Glomerular endothelial cell (primary cell): Measurements from ENCODE around the gene JAKMIP1. TPM values are rescaled to one million over a fixed set of nuclear protein-coding genes. Genes with fewer than 3 reads are reported as not detected.
"Not testable (repeated sequence)": the region's sequence is repeated elsewhere in the genome, so short reads cannot be mapped to it uniquely, and the experiment has no call there.

Experiments used
- DNase-seq: peaks from one replicate; pipeline ENCODE4 v3.0.0-alpha.2; 2011; ENCODE audit warnings: low read depth, low spot score; ENCODE audit errors: extremely low read depth
- total RNA-seq: library from RNA; depleted of rRNA; stranded (reverse); fragments of >200 nt; gene quantifications from 2 replicates; pipeline ENCODE4 v1.2.3, GENCODE V29; 2015

The JAKMIP1 gene
- total RNA-seq, 1 donor from 2014 or later: not detected

DNA sequence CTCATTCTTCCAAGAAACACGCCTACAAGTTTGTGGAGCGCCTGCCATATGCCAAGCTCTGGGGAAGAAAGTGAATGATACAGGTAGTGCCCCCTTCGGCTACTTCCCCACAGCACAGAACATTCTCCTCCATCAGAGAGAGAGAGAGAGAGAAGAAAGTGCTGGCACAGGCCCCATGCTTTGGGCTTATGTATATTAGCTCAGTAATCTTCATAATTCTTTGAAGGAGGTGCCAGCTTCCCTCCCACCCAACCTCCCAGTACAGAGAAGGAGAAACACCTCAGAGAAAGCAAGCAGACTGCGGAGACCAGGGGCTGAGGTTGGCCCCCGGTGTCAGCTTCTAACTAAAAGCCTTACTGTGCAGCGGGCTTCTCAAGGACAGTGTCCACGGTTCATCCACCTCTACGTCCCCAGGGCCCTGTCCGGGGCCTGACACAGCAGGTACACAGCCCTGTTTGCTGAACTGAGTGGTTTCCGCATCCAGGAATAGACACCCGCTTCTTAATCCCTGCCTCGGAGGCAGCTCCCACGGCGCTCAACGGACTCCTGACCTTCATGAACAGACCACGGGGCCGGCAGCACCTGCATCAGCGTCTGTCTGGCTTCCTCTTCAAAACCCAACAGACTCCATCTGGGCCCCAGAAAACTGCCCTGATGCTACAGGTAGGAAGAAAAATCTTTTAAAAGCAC lies 50.2 kb downstream of the JAKMIP1 start:
- DNase-seq: no peak

GRCh38 chr4:6148506-6149205 lies 51.7 kb downstream of the JAKMIP1 start:
- no peak for DNase-seq

- DNase-seq: no peak
Measured at GRCh38 chr4:6147441-6147840, 52.9 kb downstream of the JAKMIP1 start.

GRCh38 chr4:6143603-6144181 lies 56.7 kb downstream of the JAKMIP1 start:
- no peak for DNase-seq

DNA sequence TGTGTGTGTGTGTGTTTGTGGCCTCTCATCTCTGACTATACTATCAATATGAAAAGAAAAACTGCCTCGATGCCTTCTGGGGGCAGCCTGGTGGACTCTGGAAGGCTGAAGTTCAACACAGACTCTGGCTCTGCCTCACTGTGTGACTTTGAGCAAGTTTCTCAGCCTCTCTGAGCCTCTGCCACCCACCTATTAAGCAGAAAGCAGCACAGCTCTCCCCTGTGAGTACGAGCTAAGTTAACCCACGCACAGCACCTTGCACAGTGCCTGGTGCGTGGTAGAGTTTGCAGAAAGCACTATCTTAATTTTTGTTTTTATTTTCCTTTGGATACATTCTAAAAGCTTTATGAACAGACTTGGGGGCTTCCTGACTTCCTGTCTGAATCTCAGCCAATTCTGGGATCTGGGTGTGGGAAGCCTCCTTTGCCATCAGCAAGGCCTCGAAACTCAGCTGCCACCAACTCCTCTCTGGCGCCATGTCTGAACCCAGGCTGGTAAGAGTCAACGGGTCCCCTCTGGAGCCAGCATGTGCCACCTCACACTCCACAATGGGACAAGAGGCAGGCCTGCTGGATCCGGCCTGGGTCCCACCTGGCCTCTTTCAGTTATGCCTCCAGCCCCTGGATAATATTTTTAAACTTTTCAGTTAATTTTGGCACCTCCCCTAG lies 57.3 kb downstream of the JAKMIP1 start:
- no peak for DNase-seq

DNA sequence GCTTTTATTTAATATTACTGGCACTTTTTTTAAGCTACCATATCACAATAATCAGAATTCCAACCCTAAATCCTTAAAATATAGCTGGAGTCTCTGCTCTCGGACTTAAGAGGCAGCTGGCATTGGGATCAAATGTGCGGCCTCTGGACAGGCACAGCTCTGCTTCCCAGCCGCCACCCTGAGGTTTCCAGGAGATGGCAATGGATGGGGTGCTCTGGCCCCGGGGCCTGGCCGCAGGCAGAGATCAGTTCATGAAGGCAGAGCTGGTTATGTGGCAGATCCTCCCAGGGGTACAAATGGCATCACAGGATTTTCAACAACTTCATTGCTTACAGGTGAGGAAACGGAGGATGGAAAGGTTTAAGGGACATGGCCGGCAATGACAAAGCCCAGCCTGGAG lies 57.8 kb downstream of the JAKMIP1 start:
- no peak for DNase-seq

DNA sequence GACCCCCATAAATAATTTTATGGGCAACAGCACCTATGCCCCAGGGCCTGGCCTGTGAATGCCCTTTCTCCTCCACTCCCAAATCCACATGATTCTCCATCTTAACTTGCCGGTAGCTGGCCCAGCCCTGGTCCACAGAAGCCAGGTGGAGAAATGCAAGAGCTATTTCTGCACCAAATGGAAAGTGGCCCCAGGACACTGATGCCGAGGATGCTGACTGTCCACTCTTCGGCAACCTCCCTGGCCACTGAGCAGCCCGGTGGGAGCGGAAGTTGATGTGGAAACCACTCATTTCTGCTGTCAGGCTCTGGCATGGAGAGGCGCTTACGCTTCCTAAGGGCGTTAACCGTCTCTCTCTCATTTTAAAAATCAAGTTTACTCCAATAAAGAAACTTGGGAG lies 58.8 kb downstream of the JAKMIP1 start:
- no peak for DNase-seq

GRCh38 chr4:6141021-6141420 lies 59.3 kb downstream of the JAKMIP1 start:
- DNase-seq: not testable (repeated sequence)

GRCh38 chr4:6137747-6138135 lies 62.6 kb downstream of the JAKMIP1 start:
- no peak for DNase-seq

DNA sequence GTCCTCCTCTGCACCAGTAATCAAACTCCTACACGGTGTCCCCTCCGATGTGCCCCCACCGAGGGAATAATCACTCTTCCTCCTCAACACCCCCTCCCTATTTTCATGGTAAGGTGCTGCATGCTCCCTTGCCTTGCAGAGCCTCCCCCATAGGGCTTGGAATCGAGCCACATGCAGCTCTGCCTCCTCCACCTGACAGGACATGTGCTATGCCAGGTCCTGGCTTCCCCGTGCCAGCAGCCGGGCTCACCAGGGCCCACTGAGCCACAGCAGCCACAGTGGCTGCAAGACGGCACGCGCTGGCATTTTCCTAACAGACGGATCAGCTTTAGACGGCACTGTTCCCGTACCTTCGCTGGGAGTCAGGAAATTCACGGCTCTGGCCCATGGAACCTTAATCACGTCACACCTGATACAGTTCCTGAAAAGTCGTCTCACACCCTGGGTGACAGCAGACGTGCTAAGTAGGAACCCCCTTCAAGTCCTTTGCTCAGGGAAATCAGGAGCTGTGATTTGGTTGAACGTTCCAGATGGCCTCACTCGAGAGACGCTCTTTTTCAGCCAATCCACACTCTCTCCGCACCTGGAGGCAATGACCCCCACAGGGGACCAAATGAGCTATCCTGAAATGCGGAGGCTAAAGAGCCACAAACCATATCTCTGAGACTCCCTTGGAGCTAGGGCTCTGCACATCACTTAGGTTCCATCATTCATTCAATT lies 63.2 kb downstream of the JAKMIP1 start:
- DNase-seq: no peak

- DNase-seq: no peak
Measured at GRCh38 chr4:6134612-6135220, 65.6 kb downstream of the JAKMIP1 start.

DNA sequence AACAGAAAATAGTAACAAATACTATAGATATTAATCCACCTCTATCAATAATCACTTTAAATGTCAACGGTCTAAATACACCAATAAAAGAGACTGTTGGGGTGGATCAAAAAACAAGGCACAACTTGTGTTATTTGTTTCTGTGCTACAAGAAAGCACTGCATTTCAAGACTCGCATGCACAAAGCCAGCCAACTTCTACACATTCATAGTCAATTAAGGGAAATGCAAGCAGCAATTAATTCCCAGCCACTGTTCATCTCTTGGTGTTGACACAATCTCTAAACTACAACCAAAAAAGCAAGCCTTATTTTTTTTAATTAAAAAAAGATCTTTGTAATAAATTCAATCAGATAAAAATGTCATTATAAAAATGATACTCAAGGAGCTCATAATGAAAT lies 67.6 kb downstream of the JAKMIP1 start:
- DNase-seq: no peak

DNA sequence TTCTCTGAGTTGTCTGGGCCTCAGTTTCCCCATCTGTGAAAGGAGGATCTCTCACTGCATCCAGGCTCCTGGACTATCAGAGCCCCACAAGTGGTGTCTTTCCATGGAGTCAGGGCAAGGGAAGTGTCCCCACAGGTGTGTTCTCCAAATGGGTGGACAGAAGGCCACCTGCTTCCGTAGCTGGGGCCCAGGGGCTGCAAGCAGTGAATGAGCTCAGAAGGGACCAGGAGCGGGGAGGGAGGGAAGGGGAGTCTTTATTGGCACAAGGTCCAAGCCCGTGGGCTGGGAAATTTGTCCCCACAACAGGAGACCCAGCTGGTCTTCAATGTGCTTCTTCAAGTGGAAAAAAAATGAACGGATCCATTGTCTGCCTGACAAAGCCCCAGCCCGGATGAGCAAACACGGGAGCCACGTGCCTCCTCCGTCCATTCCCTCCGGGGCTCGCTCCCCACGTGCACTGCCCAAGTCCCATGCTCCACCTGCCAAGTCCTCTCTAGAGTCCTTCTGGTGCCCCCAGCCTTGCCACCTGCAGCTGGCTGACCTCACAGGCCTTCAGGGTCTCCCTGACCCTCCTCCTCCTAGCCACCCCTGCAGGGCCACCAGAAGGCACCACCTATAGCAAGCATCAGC lies 72.0 kb downstream of the JAKMIP1 start:
- DNase-seq: no peak

DNA sequence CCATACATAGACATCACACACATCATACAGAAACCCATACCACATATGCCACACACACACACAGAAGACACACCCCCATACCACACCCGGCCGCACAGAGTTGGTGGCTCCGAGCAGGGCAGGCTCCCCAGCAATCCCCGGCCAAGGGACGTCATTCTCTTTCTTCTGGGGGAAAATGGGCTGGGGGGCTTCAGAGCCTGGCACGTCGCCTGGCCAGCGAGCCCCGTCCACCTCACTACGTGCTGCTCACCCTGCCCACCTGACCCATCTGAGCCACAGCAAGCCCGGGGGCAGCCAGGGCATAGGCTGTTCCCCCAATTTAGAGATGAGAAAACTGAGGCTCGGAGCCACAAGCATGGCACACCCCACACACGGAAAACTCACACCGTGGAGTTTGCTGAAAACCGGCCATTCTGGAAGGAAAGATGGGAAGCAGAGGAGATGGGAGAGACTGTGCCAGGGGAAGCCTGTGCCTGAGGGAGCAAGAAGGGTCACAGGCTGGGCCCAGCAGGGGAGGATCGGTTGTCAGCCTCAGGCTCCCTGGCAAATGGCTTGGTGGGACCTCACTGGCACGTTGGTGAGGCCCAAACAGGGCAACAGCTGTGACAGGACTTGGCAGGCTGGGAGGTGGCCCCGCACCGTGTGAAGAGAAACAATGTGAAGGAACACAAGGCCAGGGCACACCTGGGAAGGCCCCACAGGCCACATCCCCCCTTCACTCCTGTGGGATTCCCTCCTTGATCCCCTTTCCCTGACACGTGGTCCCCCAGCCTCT lies 73.2 kb downstream of the JAKMIP1 start:
- no peak for DNase-seq

DNA sequence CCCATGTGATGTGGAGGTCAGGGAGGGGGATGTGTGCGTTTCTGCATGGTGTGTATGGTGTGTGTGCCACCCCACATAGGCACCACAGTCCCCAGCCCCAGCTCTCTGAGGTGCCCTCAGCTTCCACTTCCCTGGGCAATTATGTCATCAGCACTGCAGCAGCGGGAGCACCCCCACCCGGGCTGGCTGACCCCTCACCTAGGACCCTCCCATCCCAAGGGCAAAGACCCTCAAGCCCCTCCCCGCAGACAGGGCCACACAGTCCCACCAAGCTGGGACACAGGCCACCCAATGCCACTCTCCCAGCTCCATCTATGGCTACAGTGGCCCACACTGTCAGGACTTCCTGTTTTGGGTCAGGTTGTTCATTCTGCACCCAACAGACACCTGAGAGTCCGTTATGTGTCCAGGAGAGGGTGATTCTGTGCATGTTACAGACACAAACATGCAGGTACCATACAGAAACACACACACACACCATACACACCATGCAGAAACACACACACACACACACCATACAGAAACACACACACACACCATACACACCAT lies 75.2 kb downstream of the JAKMIP1 start:
- DNase-seq: no peak

DNA sequence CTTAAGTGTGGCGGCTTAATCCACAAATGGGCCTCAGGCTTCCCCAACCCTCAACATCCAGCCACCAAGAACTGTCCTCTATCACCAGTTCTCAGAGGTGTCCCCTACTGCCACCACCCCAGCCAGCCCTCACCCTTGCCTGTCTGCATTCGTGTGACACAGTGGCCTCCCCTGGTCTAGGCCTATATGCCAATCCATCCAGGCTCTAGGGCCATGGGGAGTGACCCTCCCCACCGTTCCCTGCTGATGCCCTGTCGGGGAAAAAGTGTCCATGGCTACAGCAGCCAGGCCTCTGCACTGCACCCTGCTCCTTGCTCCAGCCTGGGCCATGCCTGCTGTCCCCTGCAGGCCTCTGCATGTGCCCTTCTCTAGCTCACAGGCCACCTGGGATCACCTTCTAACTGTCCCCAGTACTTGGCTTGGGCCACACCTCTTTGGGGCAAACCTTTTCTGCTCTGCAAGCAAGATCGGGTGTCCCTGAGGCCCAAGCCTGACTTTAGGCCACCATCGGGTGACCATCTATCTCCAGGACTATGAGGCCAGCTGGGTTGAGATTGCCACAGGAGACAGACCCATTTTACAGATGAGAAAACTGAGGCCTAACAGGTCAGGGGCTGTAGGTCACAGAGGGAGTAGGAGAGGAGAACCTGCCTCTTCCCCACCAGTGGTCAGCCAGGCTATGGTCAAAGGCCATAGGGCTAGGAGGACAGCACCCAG lies 75.8 kb downstream of the JAKMIP1 start:
- no peak for DNase-seq

DNA sequence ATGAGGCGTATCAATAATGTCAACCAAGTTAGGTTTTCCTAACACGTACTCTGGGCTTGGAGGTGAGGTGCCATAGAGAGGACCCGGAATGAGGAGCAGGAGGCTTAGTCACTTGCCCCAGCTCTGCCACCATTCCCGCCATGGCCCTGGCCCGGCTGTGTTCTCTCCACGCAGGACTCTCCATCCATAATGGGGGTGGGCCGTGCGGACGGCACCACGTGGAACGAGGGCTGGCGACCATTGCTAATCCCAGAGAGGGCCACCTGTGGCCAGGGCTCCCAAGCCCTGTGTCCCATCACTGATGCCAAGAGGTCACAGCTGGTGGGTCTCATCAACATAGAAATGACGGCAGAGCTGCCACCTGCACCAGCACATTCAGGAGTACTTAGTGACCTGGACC lies 76.4 kb downstream of the JAKMIP1 start:
- DNase-seq: no peak

DNA sequence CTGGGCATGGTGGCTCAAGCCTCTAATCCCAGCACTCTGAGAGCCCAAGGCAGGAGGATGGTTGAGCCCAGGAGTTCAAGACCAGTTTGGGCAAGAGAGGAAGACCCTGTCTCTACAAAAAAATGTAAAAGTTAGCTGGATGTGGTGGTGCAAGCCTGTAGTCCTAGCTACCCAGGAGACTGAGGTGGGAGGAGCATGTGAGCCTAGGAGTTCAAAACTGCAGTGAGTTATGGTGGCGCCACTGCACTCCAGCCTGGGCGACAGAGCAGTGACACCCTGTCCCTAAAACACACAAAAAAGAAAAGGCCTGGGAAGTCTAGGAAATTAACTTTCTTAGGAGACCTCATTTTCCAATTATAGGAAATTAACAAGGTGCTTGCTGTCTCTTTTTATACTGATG lies 76.8 kb downstream of the JAKMIP1 start:
- no peak for DNase-seq
